ENCODE measurements around the gene CNOT4. TPM values are rescaled to one million over a fixed set of nuclear protein-coding genes. Genes with fewer than 3 reads are reported as not detected.

Gene CNOT4
- polyA plus RNA-seq, 2 of the 4 experiments (the other 2 are of a cell fraction) = 10.0 to 16.4 TPM

- Histone ChIP-seq H3K4me3 (no peak overlapping the region), H3K4me2 (no peak overlapping the region), H3K4me1 (no peaks in the 10 kb centered on the region), H3K9me3 (no peaks in the 10 kb centered on the region), H3K27ac (no peak overlapping the region)
- DNase-seq (ENCODE audit: low read depth in 1 of 2, low spot score in 1 of 2) = no peak
- ATAC-seq = no peak
- CTCF ChIA-PET = interaction anchor here (0.9 to 3.4 kb wide), 2 partner anchors 8 to 100 kb away, joined by 4 to 13 read pairs; no protein-coding TSS in a partner anchor
- TF ChIP-seq RARB (CRISPR knock-in tag; IDR thresholded peaks at IDR 0.05) (no peak), HOXB13 (CRISPR knock-in tag; IDR thresholded peaks at IDR 0.05; ENCODE audit: low read depth) (no peak), TFCP2L1 (CRISPR knock-in tag; IDR thresholded peaks at IDR 0.05) (no peak), EHF (CRISPR knock-in tag; IDR thresholded peaks at IDR 0.05) (no peak), CHD4 (IDR thresholded peaks at IDR 0.05; ENCODE audit: borderline replicate concordance) (no peak), HOXB5 (CRISPR knock-in tag; IDR thresholded peaks at IDR 0.05) (no peak), POLR2AphosphoS2 (conservative IDR thresholded peaks at IDR 0.05; ENCODE audit: low read length) (no peak), CTCF (IDR thresholded peaks at IDR 0.05) (no peak)
- FAIRE-seq = no peak
- POLR2A ChIA-PET = no interaction called here
Measured at GRCh38 chr7:135380351-135380750, 129.6 kb downstream of the CNOT4 start.

- no peaks in the 10 kb centered on the region for H3K4me1 ChIP-seq
- DNase-seq (ENCODE audit: low read depth in 1 of 2, low spot score in 1 of 2) (no peak), ATAC-seq (no peak), FAIRE-seq (no peak)
- CTCF ChIA-PET = no interaction called here
- POLR2A ChIA-PET = no interaction called here
- TF ChIP-seq TP53 (CRISPR knock-in tag; IDR thresholded peaks at IDR 0.05) (no peak), JUNB (IDR thresholded peaks at IDR 0.05) (no peak), CBX8 (IDR thresholded peaks at IDR 0.05) (no peak), CHD4 (IDR thresholded peaks at IDR 0.05; ENCODE audit: borderline replicate concordance) (no peak)
- no peaks in the 10 kb centered on the region for H3K9me3 ChIP-seq
- H3K4me3 ChIP-seq = no peak overlapping the region
- no peak overlapping the region for H3K4me2 ChIP-seq
- no peak overlapping the region for H3K27ac ChIP-seq
Measured at GRCh38 chr7:135377171-135377570, 132.7 kb downstream of the CNOT4 start.

- Histone ChIP-seq H3K4me1 (no peaks in the 10 kb centered on the region), H3K4me3 (no peak overlapping the region), H3K9me3 (no peaks in the 10 kb centered on the region), H3K4me2 (no peak overlapping the region), H3K27ac (no peak overlapping the region)
- ChIA-PET POLR2A (no interaction called here), CTCF (no interaction called here)
- TF ChIP-seq RARB (CRISPR knock-in tag; IDR thresholded peaks at IDR 0.05) (no peak), ESRRA (IDR thresholded peaks at IDR 0.05; ENCODE audit: borderline replicate concordance, low read length) (no peak), EHF (CRISPR knock-in tag; IDR thresholded peaks at IDR 0.05) (no peak), NPAS2 (CRISPR knock-in tag; IDR thresholded peaks at IDR 0.05; ENCODE audit: borderline replicate concordance) (no peak), MYC (IDR thresholded peaks at IDR 0.05; ENCODE audit: borderline replicate concordance, low read length) (no peak), NFE2L2 (conservative IDR thresholded peaks at IDR 0.05; ENCODE audit: low read length) (no peak), ELK1 (IDR thresholded peaks at IDR 0.05; ENCODE audit: low read depth, low read length) (no peak), E2F6 (IDR thresholded peaks at IDR 0.05; ENCODE audit: borderline replicate concordance, low read depth) (no peak), HMGXB4 (CRISPR knock-in tag; IDR thresholded peaks at IDR 0.05; ENCODE audit: borderline replicate concordance) (no peak), USF2 (IDR thresholded peaks at IDR 0.05) (no peak), ATOH8 (CRISPR knock-in tag; IDR thresholded peaks at IDR 0.05; ENCODE audit: low read depth) (no peak), PBX3 (IDR thresholded peaks at IDR 0.05) (no peak)
- WGBS (ENCODE audit: missing lambda C conversion rate) = 88% methylated on average over 5 of the region's 5 CpGs
- DNase-seq (ENCODE audit: low read depth in 1 of 2, low spot score in 1 of 2) (no peak), FAIRE-seq (no peak), ATAC-seq (no peak)
Measured at GRCh38 chr7:135375908-135376699, 133.8 kb downstream of the CNOT4 start.
